IMR-90 (cell line): Measurements from ENCODE around the gene FAM184A. TPM values are rescaled to one million over a fixed set of nuclear protein-coding genes. Genes with fewer than 3 reads are reported as not detected.

Source experiments
- ATAC-seq: fragments of 200-7000 bp; cut with Tn5 transposase; 2 replicates; pipeline ENCODE4 v1.9.1; 2020; ENCODE audit warnings: low read depth, mild to moderate bottlenecking, moderate library complexity
- BruUV-seq: library from RNA; stranded (reverse); fragments of 400-500 nt; replicated peaks from 2 replicates; lab custom pipeline; 2021; lab: Mats Ljungman, UMichigan
- CTCF ChIA-PET: fragments of 300-600 bp; formaldehyde crosslinking; extraction: SDS; loops from one replicate; lab custom pipeline; 2021; ENCODE audit warnings: antibody characterized with exemption; lab: Yijun Ruan, JAX
- POLR2A ChIA-PET: fragments of 300-600 bp; sonication (Branson Sonifier 250); formaldehyde crosslinking; loops from one replicate; lab custom pipeline; 2022; ENCODE audit warnings: antibody characterized with exemption; ENCODE audit not compliant: unreplicated experiment; lab: Charles Lee
- DNase-seq: peaks from one replicate; pipeline ENCODE4 v3.0.0; 2013
- H2AFZ ChIP-seq: replicated peaks from 2 replicates; pipeline ENCODE3; 2013; ENCODE audit warnings: low read length, mild to moderate bottlenecking; ENCODE audit not compliant: poor library complexity
- H2AK5ac ChIP-seq: 2 replicates; pipeline ENCODE4 v1.6.1; 2013; ENCODE audit warnings: low read depth, low read length, inconsistent platforms
- H2AK9ac ChIP-seq: replicated peaks from 2 replicates; pipeline ENCODE3; 2013; ENCODE audit warnings: mild to moderate bottlenecking, low read depth, low read length, moderate library complexity; ENCODE audit not compliant: poor library complexity
- H2BK120ac ChIP-seq: 2 replicates; pipeline ENCODE4 v1.6.1; 2013; ENCODE audit warnings: low read depth, low read length, inconsistent platforms
- H2BK15ac ChIP-seq: 3 replicates; pipeline ENCODE4 v1.6.1; 2013; ENCODE audit warnings: low read depth, low read length, inconsistent platforms
- H2BK20ac ChIP-seq: 2 replicates; pipeline ENCODE4 v1.6.1; 2013; ENCODE audit warnings: low read depth, mild to moderate bottlenecking, inconsistent platforms, low read length, moderate library complexity
- H2BK5ac ChIP-seq: 2 replicates; pipeline ENCODE4 v1.6.1; 2013; ENCODE audit warnings: mild to moderate bottlenecking, low read depth, low read length, inconsistent platforms; ENCODE audit not compliant: poor library complexity, severe bottlenecking
- H3K14ac ChIP-seq: replicated peaks from 2 replicates; pipeline ENCODE4 v1.6.1; 2013; ENCODE audit warnings: low read depth, low read length, inconsistent platforms
- H3K18ac ChIP-seq: 2 replicates; pipeline ENCODE4 v1.6.1; 2013; ENCODE audit warnings: low read depth, low read length, control low read depth
- H3K23ac ChIP-seq: 2 replicates; pipeline ENCODE4 v1.6.1; 2013; ENCODE audit warnings: low read depth, low read length, inconsistent platforms
- H3K27ac ChIP-seq: 2 replicates; pipeline ENCODE4 v1.5.1; 2013; ENCODE audit warnings: mild to moderate bottlenecking, control low read depth, low read length; ENCODE audit not compliant: insufficient read depth
- H3K27me3 ChIP-seq: 2 replicates; pipeline ENCODE4 v1.6.1; 2013; ENCODE audit warnings: low read length; ENCODE audit not compliant: control insufficient read depth, insufficient read depth
- H3K36me3 ChIP-seq: 2 replicates; pipeline ENCODE4 v1.6.1; 2013; ENCODE audit warnings: low read length, mixed read lengths; ENCODE audit not compliant: control insufficient read depth, insufficient read depth
- H3K4ac ChIP-seq: 2 replicates; pipeline ENCODE4 v1.6.1; 2013; ENCODE audit warnings: low read depth, low read length, inconsistent platforms
- H3K4me1 ChIP-seq: 2 replicates; pipeline ENCODE4 v1.6.1; 2013; ENCODE audit warnings: low read length, mixed read lengths; ENCODE audit not compliant: control insufficient read depth, insufficient read depth
- H3K4me2 ChIP-seq: 2 replicates; pipeline ENCODE4 v1.6.1; 2013; ENCODE audit warnings: low read depth, mild to moderate bottlenecking, control low read depth, low read length, moderate library complexity
- H3K4me3 ChIP-seq: 2 replicates; pipeline ENCODE4 v1.5.1; 2013; ENCODE audit warnings: low read depth, mild to moderate bottlenecking, control low read depth, low read length, moderate library complexity; ENCODE audit not compliant: insufficient read depth
- H3K56ac ChIP-seq: 2 replicates; pipeline ENCODE4 v1.6.1; 2013; ENCODE audit warnings: low read length, inconsistent platforms; ENCODE audit not compliant: insufficient read depth; ENCODE audit errors: extremely low read depth
- H3K79me1 ChIP-seq, 2 experiments: 2 replicates each; pipeline ENCODE4 v1.6.1; 2013; ENCODE audit warnings: low read length in 2 of 2, inconsistent platforms in 1 of 2, low read depth in 1 of 2
- H3K9ac ChIP-seq: 2 replicates; pipeline ENCODE4 v1.6.1; 2013; ENCODE audit warnings: low read depth, low read length, control low read depth
- H3K9me1 ChIP-seq: 2 replicates; pipeline ENCODE4 v1.6.1; 2013; ENCODE audit warnings: low read length, inconsistent platforms; ENCODE audit not compliant: insufficient read depth
- H3K9me3 ChIP-seq: 2 replicates; pipeline ENCODE4 v1.6.1; 2013; ENCODE audit warnings: low read length; ENCODE audit not compliant: control insufficient read depth, insufficient read depth
- H4K20me1 ChIP-seq: 2 replicates; pipeline ENCODE4 v1.6.1; 2013; ENCODE audit warnings: low read length, inconsistent platforms; ENCODE audit not compliant: insufficient read depth
- H4K5ac ChIP-seq: 2 replicates; pipeline ENCODE4 v1.6.1; 2013; ENCODE audit warnings: mild to moderate bottlenecking, low read depth, low read length, control low read depth
- H4K8ac ChIP-seq, 2 experiments: 2 replicates each; pipeline ENCODE4 v1.6.1; 2013; ENCODE audit warnings: low read depth in 2 of 2, low read length in 2 of 2, control low read depth in 1 of 2, inconsistent platforms in 1 of 2
- H4K91ac ChIP-seq: 2 replicates; pipeline ENCODE4 v1.6.1; 2013; ENCODE audit warnings: low read depth, low read length, inconsistent platforms; ENCODE audit not compliant: insufficient read depth
- BHLHE40 ChIP-seq: fragments of 150-350 bp; IDR thresholded peaks from 2 replicates; pipeline ENCODE4 v1.6.1; 2016; ENCODE audit warnings: mild to moderate bottlenecking, low read depth, low read length
- CEBPB ChIP-seq: IDR thresholded peaks from 2 replicates; pipeline ENCODE4 v1.6.1; 2012; ENCODE audit warnings: low read depth, low read length, improper control_type of control experiment
- FOS ChIP-seq: fragments of 150-350 bp; IDR thresholded peaks from 2 replicates; pipeline ENCODE4 v1.6.1; 2016; ENCODE audit warnings: low read depth, low read length
- MAFK ChIP-seq: IDR thresholded peaks from 2 replicates; pipeline ENCODE4 v1.6.1; 2012; ENCODE audit warnings: low read depth, low read length, improper control_type of control experiment
- MAZ ChIP-seq: IDR thresholded peaks from 2 replicates; pipeline ENCODE4 v1.6.1; 2012; ENCODE audit warnings: low read depth, mild to moderate bottlenecking, low read length, improper control_type of control experiment, moderate library complexity, borderline replicate concordance
- MXI1 ChIP-seq: IDR thresholded peaks from 2 replicates; pipeline ENCODE4 v1.6.1; 2012; ENCODE audit warnings: low read depth, mild to moderate bottlenecking, low read length, moderate library complexity, borderline replicate concordance
- NFE2L2 ChIP-seq: fragments of 150-350 bp; IDR thresholded peaks from 2 replicates; pipeline ENCODE4 v1.6.1; 2016; ENCODE audit warnings: low read depth, mild to moderate bottlenecking, low read length
- RAD21 ChIP-seq: IDR thresholded peaks from 2 replicates; pipeline ENCODE4 v1.6.1; 2012; ENCODE audit warnings: low read length, improper control_type of control experiment
- RCOR1 ChIP-seq: IDR thresholded peaks from 2 replicates; pipeline ENCODE4 v1.6.1; 2012; ENCODE audit warnings: mild to moderate bottlenecking, low read length, improper control_type of control experiment; ENCODE audit not compliant: insufficient replicate concordance
- SMC3 ChIP-seq: fragments of 150-350 bp; IDR thresholded peaks from 2 replicates; pipeline ENCODE4 v1.6.1; 2016; ENCODE audit warnings: low read depth, mild to moderate bottlenecking, antibody characterized with exemption, low read length, moderate library complexity
- WGBS, 2 experiments: methylation state at CpG; one replicate each; pipeline versions ENCODE4 v1.1.5 to v1.1.7; 2013; ENCODE audit warnings: missing lambda C conversion rate in 2 of 2; ENCODE audit not compliant: insufficient read length in 1 of 2; ENCODE audit errors: extremely low coverage in 2 of 2; 5-methylcytosine and 5-hydroxymethylcytosine counted together
- dilution Hi-C: fragments of 300-500 bp; cut with HindIII; formaldehyde crosslinking; loops from one replicate; pipeline ENCODE4 v1.14.3; 2018; ENCODE audit warnings: low sequenced_read_pairs; ENCODE audit not compliant: unreplicated experiment
- in situ Hi-C: fragments of 300-500 bp; cut with MboI; formaldehyde crosslinking; loops from 3 replicates; pipeline ENCODE4 v1.14.3; 2019; ENCODE audit warnings: low sequenced_read_pairs, inconsistent platforms, mixed read lengths
- intact Hi-C: fragments of 100-400 bp; cut with micrococcal nuclease; formaldehyde crosslinking; loops from 2 replicates; pipeline ENCODE4 v1.10.0; 2022
- polyA plus RNA-seq, 3 experiments: library from polyadenylated mRNA; depleted of rRNA; stranded (reverse); fragments of >200 nt; gene quantifications; 2 replicates each; pipeline ENCODE4 v1.2.3, GENCODE V29; 2012; ENCODE audit warnings: low replicate concordance in 1 of 3
- total RNA-seq: library from RNA; depleted of rRNA; stranded (reverse); fragments of >200 nt; gene quantifications from 2 replicates; pipeline ENCODE4 v1.2.3, GENCODE V29; 2012
- TF ChIP-seq, protein P1 (sequence below): fragments of 150-350 bp; IDR thresholded peaks from 2 replicates; pipeline ENCODE4 v1.6.1; 2017; ENCODE audit warnings: mild to moderate bottlenecking, antibody characterized with exemption, low read length, low read depth
- TF ChIP-seq, protein P2 (sequence below): conservative IDR thresholded peaks from 2 replicates; pipeline ENCODE4 v1.5.1; 2012; ENCODE audit warnings: mild to moderate bottlenecking, low read depth, low read length, improper control_type of control experiment
- TF ChIP-seq, protein P3 (sequence below): fragments of 150-350 bp; IDR thresholded peaks from 2 replicates; pipeline ENCODE4 v1.6.1; 2016; ENCODE audit warnings: low read depth, mild to moderate bottlenecking, low read length, moderate library complexity, borderline replicate concordance

The FAM184A gene
- total and polyA plus RNA-seq, 2 of the 4 experiments (the other 2 are of a cell fraction), result 0.03 TPM; not detected in 1

DNA sequence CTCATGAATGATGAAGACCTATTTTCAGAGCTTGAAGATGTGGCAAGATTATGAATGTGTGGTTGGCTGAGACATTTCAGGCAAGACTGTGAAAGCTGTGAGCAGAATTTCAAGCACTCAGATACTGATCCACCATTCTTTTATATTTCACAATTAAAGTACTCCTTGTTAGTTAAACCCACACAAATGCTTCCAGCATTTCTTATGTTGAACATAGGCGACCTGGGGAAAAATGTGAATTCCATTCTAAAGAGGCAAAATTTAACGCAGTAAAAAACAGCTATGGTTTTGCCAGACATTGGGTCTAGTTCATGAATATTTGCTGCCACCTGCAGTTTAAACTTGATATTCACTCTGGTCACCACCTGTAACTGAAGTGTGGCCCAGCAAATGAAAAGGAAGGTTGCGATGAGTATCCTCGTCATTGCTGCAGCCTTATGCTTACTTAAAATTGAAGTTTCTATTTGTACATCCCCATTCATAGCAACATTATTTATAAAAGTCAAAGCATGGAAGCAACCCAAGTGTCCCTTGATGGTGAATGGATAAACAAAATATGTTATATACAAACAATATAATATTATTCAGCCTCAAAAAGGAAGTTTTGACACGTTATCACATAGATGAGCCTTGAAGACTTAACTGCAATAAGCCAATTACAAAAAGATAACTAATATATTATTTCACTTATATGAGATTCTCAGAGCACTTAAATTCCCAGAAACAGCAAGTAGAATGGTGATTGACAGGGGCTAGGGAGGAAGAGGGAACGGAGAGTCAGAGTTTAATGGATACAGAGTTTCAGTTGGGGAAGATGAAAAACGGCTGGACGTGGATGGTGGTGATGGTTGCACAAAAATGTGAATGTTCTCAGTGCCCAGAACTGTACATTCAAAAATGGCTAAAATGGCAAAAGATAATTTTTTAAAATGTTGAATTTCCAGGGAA, 32.4 kb upstream of the FAM184A start:
- H3K27ac ChIP-seq, result no peak overlapping the region
- H3K9me1 ChIP-seq, result no peaks in the 10 kb centered on the region
- ATAC-seq, result peak; percentile 85
- no peak overlapping the region for H2BK15ac ChIP-seq
- H4K8ac ChIP-seq, result no peak overlapping the region
- no peaks in the 10 kb centered on the region for H4K20me1 ChIP-seq
- H4K91ac ChIP-seq, result no peak overlapping the region
- no peak overlapping the region for H2BK120ac ChIP-seq
- intact Hi-C loops, result loop anchor here (1.0 to 5.0 kb wide), 3 partner anchors 148 to 829 kb away; partner anchors contain the start of gene ASF1A
- no peak overlapping the region for H2AK9ac ChIP-seq
- no peak overlapping the region for H2BK20ac ChIP-seq
- POLR2A ChIA-PET, result no interaction called here
- 20% methylated on average over 5 of the region's 8 CpGs; no CpG with 5 or more reads in 1 of the 2 experiments for WGBS, 2 experiments
- no peak overlapping the region for H3K23ac ChIP-seq
- H3K79me1 ChIP-seq, result no peaks in the 10 kb centered on the region
- no peak overlapping the region for H3K4me3 ChIP-seq
- no peak overlapping the region for H2AK5ac ChIP-seq
- CTCF ChIA-PET, result interaction anchor here (0.6 to 2.1 kb wide), 9 partner anchors 10 to 1126 kb away, joined by 3 to 13 read pairs (median 4); no protein-coding TSS in a partner anchor
- no peak overlapping the region for H3K4me2 ChIP-seq
- H3K56ac ChIP-seq, result no peak overlapping the region
- no TSS peak for BruUV-seq
- in situ Hi-C loops, result no loop called here
- H3K27me3 ChIP-seq, result peaks cover 5% of the 10 kb centered on the region; the same call in 1 of the 2 replicates
- no peak overlapping the region for H3K4ac ChIP-seq
- H4K5ac ChIP-seq, result no peak overlapping the region
- H3K14ac ChIP-seq, result no peak overlapping the region
- no peak overlapping the region for H3K9ac ChIP-seq
- H2AFZ ChIP-seq, result no peak overlapping the region
- H3K36me3 ChIP-seq, result no peaks in the 10 kb centered on the region
- H3K4me1 ChIP-seq, result no peaks in the 10 kb centered on the region
- no peak overlapping the region for H3K18ac ChIP-seq
- no peaks in the 10 kb centered on the region for H3K9me3 ChIP-seq
- peak; percentile 56 for DNase-seq
- no peak overlapping the region for H2BK5ac ChIP-seq
- dilution Hi-C loops, result no loop called here
- TF ChIP-seq NFE2L2 (no peak), BHLHE40 (no peak), MXI1 (no peak), MAFK (no peak), RAD21 (peak; percentile 71), RCOR1 (no peak), FOS (no peak), MAZ (no peak), CEBPB (no peak), SMC3 (peak; percentile 57)
- TF ChIP-seq, protein P1, sequence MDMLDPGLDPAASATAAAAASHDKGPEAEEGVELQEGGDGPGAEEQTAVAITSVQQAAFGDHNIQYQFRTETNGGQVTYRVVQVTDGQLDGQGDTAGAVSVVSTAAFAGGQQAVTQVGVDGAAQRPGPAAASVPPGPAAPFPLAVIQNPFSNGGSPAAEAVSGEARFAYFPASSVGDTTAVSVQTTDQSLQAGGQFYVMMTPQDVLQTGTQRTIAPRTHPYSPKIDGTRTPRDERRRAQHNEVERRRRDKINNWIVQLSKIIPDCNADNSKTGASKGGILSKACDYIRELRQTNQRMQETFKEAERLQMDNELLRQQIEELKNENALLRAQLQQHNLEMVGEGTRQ, result no peak
- TF ChIP-seq, protein P2, sequence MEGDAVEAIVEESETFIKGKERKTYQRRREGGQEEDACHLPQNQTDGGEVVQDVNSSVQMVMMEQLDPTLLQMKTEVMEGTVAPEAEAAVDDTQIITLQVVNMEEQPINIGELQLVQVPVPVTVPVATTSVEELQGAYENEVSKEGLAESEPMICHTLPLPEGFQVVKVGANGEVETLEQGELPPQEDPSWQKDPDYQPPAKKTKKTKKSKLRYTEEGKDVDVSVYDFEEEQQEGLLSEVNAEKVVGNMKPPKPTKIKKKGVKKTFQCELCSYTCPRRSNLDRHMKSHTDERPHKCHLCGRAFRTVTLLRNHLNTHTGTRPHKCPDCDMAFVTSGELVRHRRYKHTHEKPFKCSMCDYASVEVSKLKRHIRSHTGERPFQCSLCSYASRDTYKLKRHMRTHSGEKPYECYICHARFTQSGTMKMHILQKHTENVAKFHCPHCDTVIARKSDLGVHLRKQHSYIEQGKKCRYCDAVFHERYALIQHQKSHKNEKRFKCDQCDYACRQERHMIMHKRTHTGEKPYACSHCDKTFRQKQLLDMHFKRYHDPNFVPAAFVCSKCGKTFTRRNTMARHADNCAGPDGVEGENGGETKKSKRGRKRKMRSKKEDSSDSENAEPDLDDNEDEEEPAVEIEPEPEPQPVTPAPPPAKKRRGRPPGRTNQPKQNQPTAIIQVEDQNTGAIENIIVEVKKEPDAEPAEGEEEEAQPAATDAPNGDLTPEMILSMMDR, result peak; percentile 64
- TF ChIP-seq, protein P3, sequence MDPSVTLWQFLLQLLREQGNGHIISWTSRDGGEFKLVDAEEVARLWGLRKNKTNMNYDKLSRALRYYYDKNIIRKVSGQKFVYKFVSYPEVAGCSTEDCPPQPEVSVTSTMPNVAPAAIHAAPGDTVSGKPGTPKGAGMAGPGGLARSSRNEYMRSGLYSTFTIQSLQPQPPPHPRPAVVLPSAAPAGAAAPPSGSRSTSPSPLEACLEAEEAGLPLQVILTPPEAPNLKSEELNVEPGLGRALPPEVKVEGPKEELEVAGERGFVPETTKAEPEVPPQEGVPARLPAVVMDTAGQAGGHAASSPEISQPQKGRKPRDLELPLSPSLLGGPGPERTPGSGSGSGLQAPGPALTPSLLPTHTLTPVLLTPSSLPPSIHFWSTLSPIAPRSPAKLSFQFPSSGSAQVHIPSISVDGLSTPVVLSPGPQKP, result no peak
